Suprapubic skin (tissue), 4 donors: Measurements from ENCODE around the gene IQCE. TPM values are rescaled to one million over a fixed set of nuclear protein-coding genes. Genes with fewer than 3 reads are reported as not detected.

Experiments
- DNase-seq, 2 donors: peaks; one replicate each; pipeline ENCODE4 v3.0.0-alpha.2; 2019; ENCODE audit warnings: low spot score in 2 of 2
- H3K27ac ChIP-seq: fragments of 200-600 bp; sonication (generic); one replicate; pipeline ENCODE4 v1.5.1; 2019
- H3K27me3 ChIP-seq: fragments of 200-600 bp; sonication (generic); one replicate; pipeline ENCODE4 v1.5.1; 2019
- H3K36me3 ChIP-seq: fragments of 200-600 bp; sonication (generic); one replicate; pipeline ENCODE4 v1.5.1; 2019
- H3K4me1 ChIP-seq: fragments of 200-600 bp; sonication (generic); one replicate; pipeline ENCODE4 v1.5.1; 2019
- H3K4me3 ChIP-seq: fragments of 200-600 bp; sonication (generic); one replicate; pipeline ENCODE4 v1.5.1; 2019; ENCODE audit warnings: mild to moderate bottlenecking
- H3K9me3 ChIP-seq: fragments of 200-600 bp; sonication (generic); one replicate; pipeline ENCODE4 v1.5.1; 2019
- EP300 ChIP-seq: sonication (generic); formaldehyde crosslinking; IDR thresholded peaks from one replicate; pipeline ENCODE4 v1.6.1; 2017; ENCODE audit warnings: antibody characterized with exemption
- POLR2A ChIP-seq, 2 donors: fragments of 450-650 bp; IDR thresholded peaks; one replicate each; pipeline ENCODE4 v1.6.1; 2017; ENCODE audit warnings: antibody characterized with exemption in 2 of 2, mild to moderate bottlenecking in 2 of 2, moderate library complexity in 2 of 2
- POLR2AphosphoS5 ChIP-seq, 3 donors: sonication (generic); formaldehyde crosslinking; IDR thresholded peaks; one replicate each; pipeline ENCODE4 v1.6.1; 2017; ENCODE audit warnings: antibody characterized with exemption in 3 of 3
- WGBS: methylation state at CpG from one replicate; pipeline ENCODE4 v1.1.5; 2018; 5-methylcytosine and 5-hydroxymethylcytosine counted together
- total RNA-seq, 4 donors: library from RNA; depleted of rRNA; stranded (reverse); fragments of >200 nt; gene quantifications; one replicate each; pipeline ENCODE4 v1.1.0, GENCODE V29; 2016
- TF ChIP-seq, protein P1 (sequence below), 2 donors: fragments of 200-600 bp in 1 of 2; fragments of 450-650 bp in 1 of 2; sonication (generic) in 1 of 2; IDR thresholded peaks; one replicate each; pipeline ENCODE4 v1.5.1; 2016 to 2019; ENCODE audit warnings: antibody characterized with exemption in 2 of 2, mild to moderate bottlenecking in 1 of 2, moderate library complexity in 1 of 2

Gene IQCE
- total RNA-seq, 4 donors from 2014 or later, result 10.1 to 18.8 (median 15.7) TPM

DNA sequence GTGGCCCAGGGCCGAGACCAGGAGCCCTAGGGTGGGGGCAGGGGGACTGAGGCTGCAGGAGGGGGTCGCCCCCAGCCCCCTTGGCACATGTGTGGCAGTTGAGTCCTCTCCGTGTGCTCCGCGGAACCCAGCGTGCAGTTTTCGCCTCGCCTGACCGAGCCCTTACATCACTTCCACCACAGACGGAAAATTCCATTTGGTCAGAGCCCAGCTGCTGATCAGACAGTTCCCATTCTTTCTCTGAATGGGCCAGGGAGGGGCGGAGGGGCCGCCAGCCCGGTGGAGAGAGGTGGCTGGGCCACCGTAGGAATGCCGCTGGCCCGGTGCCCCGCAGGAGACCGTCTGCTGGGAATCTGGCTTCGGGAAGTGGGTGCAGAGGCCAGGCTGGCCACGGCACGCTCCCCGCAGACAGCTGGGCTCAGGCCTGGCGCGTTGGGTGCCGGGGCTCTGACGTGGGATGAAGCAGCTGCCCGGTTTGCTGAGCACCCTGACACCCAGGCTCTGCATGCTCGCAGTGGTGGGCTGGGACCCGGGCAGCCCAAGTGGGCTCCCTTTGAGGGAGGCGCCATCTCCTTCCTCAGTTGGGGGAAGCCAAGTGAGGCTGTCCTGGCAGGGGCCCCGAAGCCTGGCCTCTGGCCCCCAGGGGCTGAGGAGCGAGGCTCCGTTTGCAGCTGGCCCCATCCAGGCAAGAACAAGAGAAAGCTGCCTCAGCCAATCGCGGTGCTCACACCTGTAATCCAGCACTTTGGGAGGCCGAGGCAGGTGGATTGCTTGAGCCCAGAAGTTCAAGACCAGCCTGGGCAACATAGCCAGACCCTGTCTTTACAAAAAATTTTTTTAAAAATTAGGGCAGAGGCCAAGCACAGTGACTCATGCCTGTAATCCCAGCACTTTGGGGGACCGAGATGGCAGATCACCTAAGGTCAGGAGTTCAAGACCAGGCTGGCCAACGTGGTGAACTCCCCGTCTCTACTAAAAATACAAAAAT is 82.9 kb downstream of the IQCE start:
- Histone ChIP-seq H3K27me3 (no peaks in the 10 kb centered on the region), H3K36me3 (no peaks in the 10 kb centered on the region), H3K4me3 (peak overlapping the region; percentile 13), H3K9me3 (no peaks in the 10 kb centered on the region), H3K27ac (peak overlapping the region; percentile 55), H3K4me1 (peaks cover 67% of the 10 kb centered on the region)
- 12% methylated on average over 19 of the region's 39 CpGs for WGBS
- TF ChIP-seq POLR2AphosphoS5 (IDR thresholded peaks at IDR 0.05) (peak in 2 of 3 donors; percentile 66 to 81), EP300 (no peak)
- peak; percentile 93 to 94 for DNase-seq

- no peak for DNase-seq
- H3K27ac ChIP-seq, result no peak overlapping the region
- no peaks in the 10 kb centered on the region for H3K9me3 ChIP-seq
- TF ChIP-seq POLR2A (IDR thresholded peaks at IDR 0.05), result no peak
- TF ChIP-seq EP300, result no peak
- TF ChIP-seq, protein P1, sequence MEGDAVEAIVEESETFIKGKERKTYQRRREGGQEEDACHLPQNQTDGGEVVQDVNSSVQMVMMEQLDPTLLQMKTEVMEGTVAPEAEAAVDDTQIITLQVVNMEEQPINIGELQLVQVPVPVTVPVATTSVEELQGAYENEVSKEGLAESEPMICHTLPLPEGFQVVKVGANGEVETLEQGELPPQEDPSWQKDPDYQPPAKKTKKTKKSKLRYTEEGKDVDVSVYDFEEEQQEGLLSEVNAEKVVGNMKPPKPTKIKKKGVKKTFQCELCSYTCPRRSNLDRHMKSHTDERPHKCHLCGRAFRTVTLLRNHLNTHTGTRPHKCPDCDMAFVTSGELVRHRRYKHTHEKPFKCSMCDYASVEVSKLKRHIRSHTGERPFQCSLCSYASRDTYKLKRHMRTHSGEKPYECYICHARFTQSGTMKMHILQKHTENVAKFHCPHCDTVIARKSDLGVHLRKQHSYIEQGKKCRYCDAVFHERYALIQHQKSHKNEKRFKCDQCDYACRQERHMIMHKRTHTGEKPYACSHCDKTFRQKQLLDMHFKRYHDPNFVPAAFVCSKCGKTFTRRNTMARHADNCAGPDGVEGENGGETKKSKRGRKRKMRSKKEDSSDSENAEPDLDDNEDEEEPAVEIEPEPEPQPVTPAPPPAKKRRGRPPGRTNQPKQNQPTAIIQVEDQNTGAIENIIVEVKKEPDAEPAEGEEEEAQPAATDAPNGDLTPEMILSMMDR (IDR thresholded peaks at IDR 0.05), result no peak
- TF ChIP-seq POLR2AphosphoS5 (IDR thresholded peaks at IDR 0.05), result no peak
- peaks cover 19% of the 10 kb centered on the region for H3K36me3 ChIP-seq
- peaks cover 52% of the 10 kb centered on the region for H3K4me1 ChIP-seq
- 72% methylated on average over 8 of the region's 29 CpGs for WGBS
- H3K4me3 ChIP-seq, result no peak overlapping the region
- no peaks in the 10 kb centered on the region for H3K27me3 ChIP-seq
These were observed 84.8 kb downstream of the IQCE start for GRCh38 chr7:2643386-2644219.

DNA sequence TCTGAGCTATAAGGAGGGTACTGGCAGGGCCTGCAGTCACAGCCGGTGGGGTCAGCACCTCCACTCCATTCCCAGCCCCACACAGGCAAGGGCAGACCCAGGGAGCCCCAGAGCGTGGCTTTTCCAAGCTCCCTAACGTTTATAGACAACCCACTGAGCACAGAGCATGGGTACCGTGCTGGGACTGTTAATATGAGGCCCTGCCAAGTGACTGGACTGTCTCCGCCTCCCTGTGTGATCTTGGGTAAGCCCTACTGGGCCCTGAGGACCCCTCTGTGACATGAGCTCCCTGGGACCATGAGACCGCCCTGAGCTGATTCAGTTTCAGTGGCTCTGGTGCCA is 85.4 kb downstream of the IQCE start:
- no peaks in the 10 kb centered on the region for H3K9me3 ChIP-seq
- no peak for DNase-seq
- H3K4me1 ChIP-seq, result peaks cover 46% of the 10 kb centered on the region
- TF ChIP-seq EP300 (no peak), POLR2AphosphoS5 (IDR thresholded peaks at IDR 0.05) (no peak), POLR2A (IDR thresholded peaks at IDR 0.05) (no peak)
- TF ChIP-seq, protein P1 (IDR thresholded peaks at IDR 0.05), result no peak
- WGBS, result 100% methylated on average over 1 of the region's 6 CpGs
- H3K36me3 ChIP-seq, result peaks cover 20% of the 10 kb centered on the region
- no peak overlapping the region for H3K4me3 ChIP-seq
- no peak overlapping the region for H3K27ac ChIP-seq
- H3K27me3 ChIP-seq, result no peaks in the 10 kb centered on the region

DNA sequence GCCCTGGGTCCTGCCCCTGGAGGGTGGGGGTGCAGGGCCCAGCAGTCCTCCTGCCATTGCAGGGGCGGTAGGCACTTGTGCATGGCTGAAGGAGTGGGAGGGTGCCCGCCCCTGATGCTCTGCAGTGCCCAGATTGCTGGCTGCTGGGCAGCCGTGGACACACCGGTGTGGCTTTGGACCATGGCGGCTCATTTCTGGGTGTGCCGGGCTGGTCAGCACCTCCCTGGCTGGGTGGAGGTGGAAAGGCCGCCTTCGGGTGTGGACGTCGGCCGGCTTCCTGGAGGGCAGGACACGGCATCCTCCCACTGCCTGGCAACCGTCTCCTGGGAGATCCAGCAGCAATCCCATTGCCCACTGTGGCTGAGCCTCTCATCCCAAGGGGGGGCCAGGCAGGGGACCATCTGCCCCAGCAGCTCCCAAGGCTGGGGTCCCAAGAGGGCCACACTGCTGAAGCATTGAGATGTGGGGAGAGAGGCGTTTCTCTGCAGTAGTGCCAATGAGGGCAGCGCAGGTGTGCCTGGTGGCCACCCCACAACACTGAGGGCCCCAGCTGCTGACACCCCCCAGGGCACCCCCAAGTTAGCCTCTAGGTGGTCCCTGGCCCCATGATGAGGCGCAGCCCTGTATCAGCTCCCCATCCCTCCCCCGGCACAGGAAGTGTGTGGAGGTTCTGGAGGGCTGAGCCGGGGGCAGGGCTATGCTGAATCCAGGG is 85.9 kb downstream of the IQCE start:
- Histone ChIP-seq H3K27me3 (no peaks in the 10 kb centered on the region), H3K4me3 (no peak overlapping the region), H3K27ac (no peak overlapping the region), H3K9me3 (no peaks in the 10 kb centered on the region), H3K36me3 (peaks cover 26% of the 10 kb centered on the region), H3K4me1 (peaks cover 42% of the 10 kb centered on the region)
- 80% methylated on average over 1 of the region's 18 CpGs for WGBS
- TF ChIP-seq POLR2A (IDR thresholded peaks at IDR 0.05), result no peak
- TF ChIP-seq EP300, result no peak
- TF ChIP-seq, protein P1 (IDR thresholded peaks at IDR 0.05), result no peak
- no peak for TF ChIP-seq POLR2AphosphoS5 (IDR thresholded peaks at IDR 0.05)
- no peak for DNase-seq

DNA sequence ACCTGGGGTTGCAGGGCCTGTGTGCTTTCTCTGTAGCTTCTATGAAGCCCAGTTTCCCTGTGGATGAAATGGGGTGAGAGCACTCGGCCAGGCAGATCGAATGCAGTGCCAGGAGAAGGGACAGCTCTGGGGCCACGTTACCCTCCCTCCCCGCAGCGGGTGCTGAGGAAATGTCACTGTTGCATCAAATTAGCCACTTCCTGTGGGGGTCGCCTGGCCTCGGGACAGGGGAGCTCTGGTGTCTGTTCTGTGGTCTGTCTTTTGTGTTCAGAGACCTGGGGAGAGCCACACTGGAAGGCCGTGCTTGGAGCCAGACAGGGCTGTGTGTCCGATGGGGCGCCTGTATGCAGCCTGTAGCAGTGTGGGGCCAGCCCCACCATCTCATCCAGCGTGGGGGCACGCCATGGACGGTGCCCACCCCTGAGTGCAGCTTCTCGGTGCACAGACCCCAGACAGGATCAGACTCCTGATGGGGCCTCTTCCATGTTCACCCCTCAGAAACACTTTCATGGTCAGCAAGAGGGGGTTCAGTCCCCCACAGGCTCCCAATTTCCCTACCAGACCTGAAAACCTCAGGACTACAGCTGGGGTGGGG is 86.6 kb downstream of the IQCE start:
- peaks cover 35% of the 10 kb centered on the region for H3K4me1 ChIP-seq
- WGBS, result 91% methylated on average over 6 of the region's 14 CpGs
- no peak overlapping the region for H3K27ac ChIP-seq
- no peaks in the 10 kb centered on the region for H3K9me3 ChIP-seq
- H3K4me3 ChIP-seq, result no peak overlapping the region
- no peaks in the 10 kb centered on the region for H3K27me3 ChIP-seq
- no peak for TF ChIP-seq POLR2A (IDR thresholded peaks at IDR 0.05)
- TF ChIP-seq EP300, result no peak
- TF ChIP-seq, protein P1 (IDR thresholded peaks at IDR 0.05), result no peak
- TF ChIP-seq POLR2AphosphoS5 (IDR thresholded peaks at IDR 0.05), result no peak
- H3K36me3 ChIP-seq, result peaks cover 28% of the 10 kb centered on the region
- DNase-seq, result no peak
